Neuronal stem cell (in vitro differentiated cells): Measurements from ENCODE around the gene SLC25A40.
"Not testable (repeated sequence)": the region's sequence is repeated elsewhere in the genome, so short reads cannot be mapped to it uniquely, and the experiment has no call there.

Experiments
- DNase-seq: peaks from one replicate; pipeline ENCODE4 v3.0.0-alpha.2; 2013; ENCODE audit warnings: low spot score
- H2AFZ ChIP-seq: one replicate; pipeline ENCODE4 v1.6.1; 2013; ENCODE audit warnings: mild to moderate bottlenecking, low read length, inconsistent platforms
- H2AK5ac ChIP-seq: 2 replicates; pipeline ENCODE4 v1.6.1; 2013; ENCODE audit warnings: low read depth, mild to moderate bottlenecking, inconsistent platforms, low read length, moderate library complexity, mixed read lengths
- H2BK120ac ChIP-seq: 2 replicates; pipeline ENCODE4 v1.6.1; 2013; ENCODE audit warnings: low read depth, mild to moderate bottlenecking, inconsistent platforms, low read length, moderate library complexity, mixed read lengths
- H2BK12ac ChIP-seq: one replicate; pipeline ENCODE4 v1.6.1; 2013; ENCODE audit warnings: low read length, inconsistent platforms
- H2BK15ac ChIP-seq: 2 replicates; pipeline ENCODE4 v1.6.1; 2013; ENCODE audit warnings: mild to moderate bottlenecking, low read length, inconsistent platforms, mixed read lengths
- H2BK5ac ChIP-seq: one replicate; pipeline ENCODE4 v1.6.1; 2013; ENCODE audit warnings: inconsistent platforms, mild to moderate bottlenecking, low read length, moderate library complexity
- H3K14ac ChIP-seq: one replicate; pipeline ENCODE4 v1.6.1; 2013; ENCODE audit warnings: low read length, inconsistent platforms
- H3K18ac ChIP-seq: 2 replicates; pipeline ENCODE4 v1.6.1; 2013; ENCODE audit warnings: low read length, inconsistent platforms
- H3K23ac ChIP-seq: 2 replicates; pipeline ENCODE4 v1.6.1; 2013; ENCODE audit warnings: low read depth, mild to moderate bottlenecking, mixed read lengths, low read length, inconsistent platforms; ENCODE audit not compliant: poor library complexity
- H3K27ac ChIP-seq: replicated peaks from 3 replicates; pipeline ENCODE4 v1.5.1; 2013; ENCODE audit warnings: low read length, inconsistent platforms
- H3K27me3 ChIP-seq, 3 experiments: 2 replicates each; pipeline ENCODE4 v1.6.1; 2013; ENCODE audit warnings: low read length in 3 of 3, mild to moderate bottlenecking in 2 of 3, inconsistent platforms in 1 of 3, low read depth in 1 of 3, mixed read lengths in 1 of 3, moderate library complexity in 1 of 3; ENCODE audit not compliant: control insufficient read depth in 3 of 3, insufficient read depth in 3 of 3
- H3K36me3 ChIP-seq, 2 donors: replicated peaks in 1 of 2; 2 replicates each; pipeline ENCODE4 v1.6.1; 2013; ENCODE audit warnings: low read length in 2 of 2; ENCODE audit not compliant: control insufficient read depth in 2 of 2, insufficient read depth in 2 of 2
- H3K4ac ChIP-seq: 2 replicates; pipeline ENCODE4 v1.6.1; 2013; ENCODE audit warnings: inconsistent platforms, mild to moderate bottlenecking, low read length, moderate library complexity
- H3K4me1 ChIP-seq, 2 donors: 1 replicate in 1 of 2; 2 replicates in 1 of 2; pipeline ENCODE4 v1.6.1; 2013; ENCODE audit warnings: low read length in 2 of 2, low read depth in 1 of 2; ENCODE audit not compliant: control insufficient read depth in 2 of 2, insufficient read depth in 1 of 2
- H3K4me2 ChIP-seq: one replicate; pipeline ENCODE4 v1.6.1; 2013; ENCODE audit warnings: mild to moderate bottlenecking, low read length, inconsistent platforms; ENCODE audit not compliant: insufficient read depth, poor library complexity, severe bottlenecking
- H3K4me3 ChIP-seq, 2 donors: 2 replicates each; pipeline ENCODE4 v1.5.1; 2013; ENCODE audit warnings: low read length in 2 of 2, mild to moderate bottlenecking in 2 of 2, inconsistent platforms in 1 of 2, moderate library complexity in 1 of 2
- H3K79me1 ChIP-seq: one replicate; pipeline ENCODE4 v1.6.1; 2013; ENCODE audit warnings: low read depth, mild to moderate bottlenecking, inconsistent platforms, low read length, moderate library complexity
- H3K9ac ChIP-seq: one replicate; pipeline ENCODE4 v1.6.1; 2013; ENCODE audit warnings: mild to moderate bottlenecking, low read depth, low read length, inconsistent platforms; ENCODE audit not compliant: poor library complexity
- H3K9me3 ChIP-seq, 2 donors: replicated peaks in 1 of 2; 2 replicates each; pipeline versions ENCODE3 to v1.6.1; 2013; ENCODE audit warnings: low read length in 2 of 2, mild to moderate bottlenecking in 2 of 2, inconsistent platforms in 1 of 2, low read depth in 1 of 2, mixed read lengths in 1 of 2, moderate library complexity in 1 of 2; ENCODE audit not compliant: control insufficient read depth in 2 of 2, insufficient read depth in 1 of 2
- H4K8ac ChIP-seq: one replicate; pipeline ENCODE4 v1.6.1; 2013; ENCODE audit warnings: low read depth, mild to moderate bottlenecking, inconsistent platforms, low read length, moderate library complexity
- H4K91ac ChIP-seq: one replicate; pipeline ENCODE4 v1.6.1; 2013; ENCODE audit warnings: low read length, low read depth, mild to moderate bottlenecking, inconsistent platforms; ENCODE audit not compliant: poor library complexity
- WGBS, 2 donors: extraction: QIAGEN DNeasy Blood & Tissue Kit; methylation state at CpG; one replicate each; pipeline ENCODE4 v1.1.7; 2013; ENCODE audit warnings: missing lambda C conversion rate in 2 of 2, mixed read lengths in 1 of 2; ENCODE audit not compliant: insufficient read length in 2 of 2, insufficient replicate concordance in 1 of 2; ENCODE audit errors: extremely low coverage in 2 of 2; 5-methylcytosine and 5-hydroxymethylcytosine counted together

SLC25A40 gene

DNA sequence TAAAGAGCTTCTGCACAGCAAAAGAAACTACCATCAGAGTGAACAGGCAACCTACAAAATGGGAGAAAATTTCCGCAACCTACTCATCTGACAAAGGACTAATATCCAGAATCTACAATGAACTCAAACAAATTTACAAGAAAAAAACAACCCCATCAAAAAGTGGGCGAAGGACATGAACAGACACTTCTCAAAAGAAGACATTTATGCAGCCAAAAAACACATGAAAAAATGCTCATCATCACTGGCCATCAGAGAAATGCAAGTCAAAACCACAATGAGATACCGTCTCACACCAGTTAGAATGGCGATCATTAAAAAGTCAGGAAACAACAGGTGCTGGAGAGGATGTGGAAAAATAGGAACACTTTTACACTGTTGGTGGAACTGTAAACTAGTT, 54.1 kb downstream of the SLC25A40 start:
- H4K8ac ChIP-seq, H3K4ac ChIP-seq, H2BK120ac ChIP-seq, H3K36me3 ChIP-seq, H3K9me3 ChIP-seq, H3K14ac ChIP-seq, H4K91ac ChIP-seq, H2AK5ac ChIP-seq, H3K4me1 ChIP-seq, H3K27me3 ChIP-seq, H3K18ac ChIP-seq, H3K4me3 ChIP-seq, H2BK5ac ChIP-seq, H3K9ac ChIP-seq, H3K23ac ChIP-seq, H3K4me2 ChIP-seq, DNase-seq, H3K27ac ChIP-seq, H3K79me1 ChIP-seq, H2BK12ac ChIP-seq, H2BK15ac ChIP-seq, H2AFZ ChIP-seq: not testable (repeated sequence)
- WGBS, 2 donors = no CpG with 5 or more reads among the region's 4 CpGs

DNA sequence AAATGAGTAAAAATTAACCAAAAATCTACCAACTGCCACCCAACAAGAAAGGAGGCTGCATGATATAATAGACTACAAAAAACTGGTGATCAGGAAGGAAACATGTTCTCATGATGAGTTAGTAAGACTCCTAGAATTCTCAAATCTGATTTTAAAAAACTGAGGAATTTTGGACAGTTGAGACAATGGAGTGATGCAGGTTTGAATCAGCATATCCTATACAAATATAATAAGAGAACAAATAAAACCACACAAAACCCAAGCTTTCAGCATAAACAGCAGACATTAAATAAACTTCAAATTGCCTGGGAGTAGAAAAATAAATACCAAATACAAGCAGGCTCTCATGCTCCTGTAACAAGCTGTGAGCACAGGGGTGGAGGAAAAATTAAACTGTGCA, 57.8 kb downstream of the SLC25A40 start:
- no peak overlapping the region for H2BK15ac ChIP-seq
- H3K27ac ChIP-seq = no peak overlapping the region
- DNase-seq = no peak
- H3K36me3 ChIP-seq = no peaks in the 10 kb centered on the region
- no peak overlapping the region for H2BK120ac ChIP-seq
- no peak overlapping the region for H4K8ac ChIP-seq
- H3K18ac ChIP-seq = no peak overlapping the region
- H2BK12ac ChIP-seq = no peak overlapping the region
- no peak overlapping the region for H3K14ac ChIP-seq
- no peaks in the 10 kb centered on the region for H3K79me1 ChIP-seq
- H3K4me2 ChIP-seq = no peak overlapping the region
- no peaks in the 10 kb centered on the region for H3K9me3 ChIP-seq
- H2AK5ac ChIP-seq = no peak overlapping the region
- no peak overlapping the region for H3K9ac ChIP-seq
- H4K91ac ChIP-seq = no peak overlapping the region
- H3K4ac ChIP-seq = no peak overlapping the region
- H3K23ac ChIP-seq = no peak overlapping the region
- H2BK5ac ChIP-seq = no peak overlapping the region
- no peaks in the 10 kb centered on the region for H3K4me1 ChIP-seq
- H2AFZ ChIP-seq = no peak overlapping the region
- H3K4me3 ChIP-seq = no peak overlapping the region
- H3K27me3 ChIP-seq = no peaks in the 10 kb centered on the region

- no peaks in the 10 kb centered on the region for H3K79me1 ChIP-seq
- H3K9ac ChIP-seq = no peak overlapping the region
- H3K23ac ChIP-seq = no peak overlapping the region
- H3K18ac ChIP-seq = no peak overlapping the region
- no peaks in the 10 kb centered on the region for H3K36me3 ChIP-seq
- DNase-seq = no peak
- H2BK120ac ChIP-seq = no peak overlapping the region
- no peak overlapping the region for H3K4me2 ChIP-seq
- no peak overlapping the region for H2AK5ac ChIP-seq
- no peak overlapping the region for H3K27ac ChIP-seq
- no peak overlapping the region for H2AFZ ChIP-seq
- no peak overlapping the region for H3K14ac ChIP-seq
- H2BK5ac ChIP-seq = no peak overlapping the region
- no peak overlapping the region for H4K91ac ChIP-seq
- no peaks in the 10 kb centered on the region for H3K9me3 ChIP-seq
- H3K4ac ChIP-seq = no peak overlapping the region
- no peak overlapping the region for H2BK12ac ChIP-seq
- H3K4me3 ChIP-seq = no peak overlapping the region
- no peaks in the 10 kb centered on the region for H3K4me1 ChIP-seq
- H2BK15ac ChIP-seq = no peak overlapping the region
- WGBS, 2 donors = no CpG with 5 or more reads among the region's 1 CpG
- no peaks in the 10 kb centered on the region for H3K27me3 ChIP-seq
- no peak overlapping the region for H4K8ac ChIP-seq
These were observed 59.8 kb downstream of the SLC25A40 start for GRCh38 chr7:87816389-87816788.

GRCh38 chr7:87810726-87811125, 65.4 kb downstream of the SLC25A40 start:
- Histone ChIP-seq H4K8ac (no peak overlapping the region), H4K91ac (no peak overlapping the region), H3K14ac (no peak overlapping the region), H2BK12ac (no peak overlapping the region), H3K4me3 (no peak overlapping the region), H3K27ac (no peak overlapping the region), H3K18ac (no peak overlapping the region), H3K27me3 (no peaks in the 10 kb centered on the region), H3K36me3 (no peaks in the 10 kb centered on the region), H3K4me1 (peaks cover 0 to 5% of the 10 kb centered on the region in 2 donors), H2BK120ac (no peak overlapping the region), H3K9ac (no peak overlapping the region), H2BK5ac (no peak overlapping the region), H3K23ac (no peak overlapping the region), H3K9me3 (no peaks in the 10 kb centered on the region), H3K4ac (no peak overlapping the region), H2AFZ (no peak overlapping the region), H2BK15ac (no peak overlapping the region), H3K4me2 (no peak overlapping the region), H2AK5ac (no peak overlapping the region), H3K79me1 (no peaks in the 10 kb centered on the region)
- WGBS, 2 donors = no CpG with 5 or more reads among the region's 2 CpGs
- DNase-seq = no peak
